OCI-LY7 (cell line): ENCODE results near the gene PCYOX1L. TPM values are rescaled to one million over a fixed set of nuclear protein-coding genes. Genes with fewer than 3 reads are reported as not detected.

Experiments
- BruUV-seq: library from RNA; stranded (reverse); fragments of 400-500 nt; replicated peaks from 2 replicates; lab custom pipeline; 2021; lab: Mats Ljungman, UMichigan
- CTCF ChIA-PET: fragments of 300-600 bp; sonication (Branson Sonifier 250); formaldehyde crosslinking; loops from one replicate; lab custom pipeline; 2022; ENCODE audit warnings: antibody characterized with exemption; ENCODE audit not compliant: unreplicated experiment; lab: Charles Lee
- POLR2A ChIA-PET: fragments of 300-600 bp; sonication (Branson Sonifier 250); formaldehyde crosslinking; loops from one replicate; lab custom pipeline; 2022; ENCODE audit warnings: antibody characterized with exemption; lab: Charles Lee
- DNase-seq: peaks from one replicate; pipeline ENCODE4 v3.0.0-alpha.2; 2015; ENCODE audit warnings: low spot score
- H2AFZ ChIP-seq: fragments of 200-600 bp; sonication (generic), shearing (Covaris generic); 2 replicates; pipeline ENCODE4 v1.6.1; 2014; ENCODE audit warnings: mild to moderate bottlenecking, antibody characterized with exemption, low read length, moderate library complexity
- H3K27ac ChIP-seq: fragments of 200-600 bp; sonication (generic); 2 replicates; pipeline ENCODE4 v1.5.1; 2014; ENCODE audit warnings: mixed run types, low read depth, mild to moderate bottlenecking, moderate library complexity, low read length, inconsistent platforms; ENCODE audit not compliant: poor library complexity, severe bottlenecking
- H3K36me3 ChIP-seq: fragments of 200-600 bp; sonication (generic); 2 replicates; pipeline ENCODE4 v1.6.1; 2014; ENCODE audit warnings: mild to moderate bottlenecking, antibody characterized with exemption, low read length, moderate library complexity, mixed read lengths; ENCODE audit not compliant: insufficient read depth
- H3K4me1 ChIP-seq: fragments of 200-600 bp; sonication (generic); 2 replicates; pipeline ENCODE4 v1.5.1; 2014; ENCODE audit warnings: mild to moderate bottlenecking, low read length; ENCODE audit not compliant: insufficient read depth, poor library complexity, severe bottlenecking
- H3K4me2 ChIP-seq: fragments of 200-600 bp; sonication (generic); 2 replicates; pipeline ENCODE4 v1.6.1; 2014; ENCODE audit warnings: mild to moderate bottlenecking, low read length
- H3K4me3 ChIP-seq: fragments of 200-600 bp; sonication (generic); 2 replicates; pipeline ENCODE4 v1.5.1; 2014; ENCODE audit warnings: mild to moderate bottlenecking, low read depth, low read length; ENCODE audit not compliant: poor library complexity, severe bottlenecking
- H3K79me2 ChIP-seq: fragments of 200-600 bp; sonication (generic); 2 replicates; pipeline ENCODE4 v1.6.1; 2016; ENCODE audit warnings: low read depth, mild to moderate bottlenecking, low read length, moderate library complexity, mixed read lengths; ENCODE audit not compliant: insufficient read depth
- H3K9me2 ChIP-seq: fragments of 200-600 bp; sonication (generic); 2 replicates; pipeline ENCODE4 v1.6.1; 2016; ENCODE audit warnings: mild to moderate bottlenecking, low read length, mixed read lengths; ENCODE audit not compliant: insufficient read depth
- H3K9me3 ChIP-seq: fragments of 200-600 bp; sonication (generic); 2 replicates; pipeline ENCODE4 v1.6.1; 2014; ENCODE audit warnings: mild to moderate bottlenecking, mixed run types, low read length, mixed read lengths
- H4K20me1 ChIP-seq: fragments of 200-600 bp; sonication (generic); 2 replicates; pipeline ENCODE4 v1.6.1; 2014; ENCODE audit warnings: mild to moderate bottlenecking, antibody characterized with exemption, low read length, moderate library complexity, mixed read lengths; ENCODE audit not compliant: insufficient read depth
- CTCF ChIP-seq: fragments of 200-600 bp; sonication (generic); conservative IDR thresholded peaks from 2 replicates; pipeline ENCODE4 v1.5.1; 2014; ENCODE audit warnings: mild to moderate bottlenecking, antibody characterized with exemption, low read length, moderate library complexity, mixed read lengths
- EZH2phosphoT487 ChIP-seq: fragments of 200-600 bp; sonication (generic); IDR thresholded peaks from 2 replicates; pipeline ENCODE4 v1.6.1; 2018; ENCODE audit warnings: low read depth, borderline replicate concordance, mild to moderate bottlenecking, mixed run types, antibody characterized with exemption, low read length, moderate library complexity, mixed read lengths
- intact Hi-C: fragments of 100-400 bp; cut with micrococcal nuclease; formaldehyde crosslinking; loops from one replicate; pipeline ENCODE4 v1.10.0; 2022; ENCODE audit not compliant: unreplicated experiment
- total RNA-seq, 2 experiments: library from RNA; depleted of rRNA in 1 of 2; stranded (reverse); fragments of >200 nt in 1 of 2; shearing (Covaris generic) in 1 of 2; gene quantifications; 2 replicates each; pipeline ENCODE4 v1.2.3, GENCODE V29; 2014 to 2022

PCYOX1L gene
- total RNA-seq, 2 experiments from 2014 or later, result 22.5 to 33.3 TPM

- BruUV-seq, result no TSS peak
- intact Hi-C loops, result loop anchor here (5.0 to 10.0 kb wide), 2 partner anchors 203 to 515 kb away; partner anchors contain the start of gene CSNK1A1
- no peak overlapping the region for H2AFZ ChIP-seq
- no peaks in the 10 kb centered on the region for H3K9me3 ChIP-seq
- peaks cover 18% of the 10 kb centered on the region; the same call in 1 of the 2 replicates for H4K20me1 ChIP-seq
- no peaks in the 10 kb centered on the region for H3K9me2 ChIP-seq
- CTCF ChIA-PET, result no interaction called here
- H3K36me3 ChIP-seq, result peaks cover 79% of the 10 kb centered on the region
- peaks cover 72% of the 10 kb centered on the region for H3K79me2 ChIP-seq
- POLR2A ChIA-PET, result interaction anchor here (11.2 kb wide), 1 partner anchor 8 kb away, joined by 183 read pairs; the partner anchor contains the start of gene PCYOX1L
- H3K4me3 ChIP-seq, result no peak overlapping the region
- H3K4me1 ChIP-seq, result peaks cover 37% of the 10 kb centered on the region
- TF ChIP-seq EZH2phosphoT487, result no peak
- TF ChIP-seq CTCF, result no peak
- DNase-seq, result no peak
- H3K27ac ChIP-seq, result no peak overlapping the region
- H3K4me2 ChIP-seq, result no peak overlapping the region
Observed at GRCh38 chr5:149349382-149349781, 8.5 kb upstream of the PCYOX1L start.

DNA sequence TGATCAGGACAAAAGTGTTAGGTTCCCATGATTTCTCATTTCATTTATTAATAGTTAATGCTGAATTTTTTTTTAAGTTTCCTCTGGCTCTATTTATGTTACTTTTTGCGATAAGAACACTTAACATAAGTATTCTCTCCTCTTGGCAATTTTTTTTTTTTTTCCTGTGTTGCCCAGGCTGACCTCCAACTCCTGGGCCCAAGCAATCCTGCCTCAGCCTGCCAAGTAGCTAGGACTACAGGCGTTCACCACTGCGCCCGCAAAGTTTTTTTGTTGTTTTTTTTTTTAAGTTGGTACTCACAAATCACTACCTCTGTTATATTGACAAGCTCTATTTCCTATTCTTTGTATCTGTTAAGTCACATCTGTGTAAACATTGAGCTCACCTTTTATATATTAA lies 5.7 kb upstream of the PCYOX1L start:
- H2AFZ ChIP-seq, result no peak overlapping the region
- DNase-seq, result no peak
- no peaks in the 10 kb centered on the region for H3K9me3 ChIP-seq
- CTCF ChIA-PET, result no interaction called here
- H3K4me3 ChIP-seq, result no peak overlapping the region
- POLR2A ChIA-PET, result interaction anchor here (0.7 to 12.6 kb wide), 4 partner anchors 8 to 27 kb away, joined by 3 to 183 read pairs (median 9); partner anchors contain the start of gene GRPEL2
- no peaks in the 10 kb centered on the region for H3K9me2 ChIP-seq
- H3K27ac ChIP-seq, result no peak overlapping the region
- H3K36me3 ChIP-seq, result peaks cover 95% of the 10 kb centered on the region
- H3K79me2 ChIP-seq, result peaks cover 68% of the 10 kb centered on the region
- peaks cover 39% of the 10 kb centered on the region for H3K4me1 ChIP-seq
- intact Hi-C loops, result no loop called here
- TF ChIP-seq CTCF, result no peak
- no peak for TF ChIP-seq EZH2phosphoT487
- H4K20me1 ChIP-seq, result peaks cover 15% of the 10 kb centered on the region; the same call in 1 of the 2 replicates
- BruUV-seq, result no TSS peak
- no peak overlapping the region for H3K4me2 ChIP-seq

DNA sequence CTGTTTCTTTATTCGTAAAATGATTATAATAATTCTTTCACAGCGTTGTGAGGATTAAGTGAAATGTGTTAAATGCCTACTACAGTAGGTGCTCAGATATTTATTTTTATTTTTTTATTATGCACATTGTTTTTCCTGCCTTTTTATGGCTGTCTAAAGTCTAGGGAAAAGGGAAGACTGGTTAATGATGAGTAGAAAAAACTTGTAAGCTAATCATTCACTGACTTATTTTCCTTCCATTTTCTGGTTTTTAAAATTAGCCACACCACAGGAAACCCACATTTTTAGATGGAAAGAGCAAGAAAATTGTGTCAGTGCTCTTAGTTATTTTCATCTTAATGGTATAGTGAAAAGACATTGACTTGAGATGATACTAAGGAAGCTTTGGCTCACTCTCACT lies 3.9 kb upstream of the PCYOX1L start:
- H4K20me1 ChIP-seq, result peaks cover 14% of the 10 kb centered on the region; the same call in 1 of the 2 replicates
- peaks cover 77% of the 10 kb centered on the region for H3K36me3 ChIP-seq
- no peaks in the 10 kb centered on the region for H3K9me3 ChIP-seq
- no peak overlapping the region for H3K4me3 ChIP-seq
- ChIA-PET POLR2A (interaction anchor here (0.7 to 12.6 kb wide), 4 partner anchors 9 to 645 kb away, joined by 3 to 183 read pairs (median 10); partner anchors contain the start of gene GRPEL2), CTCF (interaction anchor here (0.5 kb wide), 1 partner anchor 29 kb away, joined by 3 read pairs; no protein-coding TSS in a partner anchor)
- no peak for TF ChIP-seq EZH2phosphoT487
- TF ChIP-seq CTCF, result no peak
- H2AFZ ChIP-seq, result no peak overlapping the region
- H3K79me2 ChIP-seq, result peaks cover 61% of the 10 kb centered on the region; the same call in 1 of the 2 replicates
- intact Hi-C loops, result no loop called here
- no peak for DNase-seq
- no peaks in the 10 kb centered on the region for H3K9me2 ChIP-seq
- peaks cover 29% of the 10 kb centered on the region for H3K4me1 ChIP-seq
- no peak overlapping the region for H3K4me2 ChIP-seq
- no peak overlapping the region for H3K27ac ChIP-seq
- no TSS peak for BruUV-seq
